Subcutaneous abdominal adipose tissue (tissue), 5 donors: Measurements from ENCODE around the gene DRC3.

Source experiments
- H3K27ac ChIP-seq: one replicate; pipeline ENCODE4 v1.7.0; 2013; ENCODE audit warnings: low read depth, mild to moderate bottlenecking, inconsistent platforms, low read length, moderate library complexity
- H3K27me3 ChIP-seq, 5 donors: one replicate each; pipeline ENCODE4 v1.7.0; 2013; ENCODE audit warnings: low read length in 5 of 5, inconsistent platforms in 1 of 5; ENCODE audit not compliant: control insufficient read depth in 5 of 5, insufficient read depth in 4 of 5
- H3K36me3 ChIP-seq, 5 donors: one replicate each; pipeline ENCODE4 v1.7.0; 2013; ENCODE audit warnings: low read length in 5 of 5; ENCODE audit not compliant: control insufficient read depth in 5 of 5, insufficient read depth in 5 of 5
- H3K4me1 ChIP-seq, 5 donors: one replicate each; pipeline ENCODE4 v1.7.0; 2013; ENCODE audit warnings: low read length in 5 of 5, mild to moderate bottlenecking in 3 of 5, moderate library complexity in 1 of 5; ENCODE audit not compliant: control insufficient read depth in 5 of 5, insufficient read depth in 5 of 5
- H3K4me3 ChIP-seq, 5 donors: one replicate each; pipeline ENCODE4 v1.7.0; 2013; ENCODE audit warnings: low read length in 5 of 5, low read depth in 1 of 5
- H3K9ac ChIP-seq, 5 donors: one replicate each; pipeline ENCODE4 v1.7.0; 2013; ENCODE audit warnings: low read length in 5 of 5, mild to moderate bottlenecking in 4 of 5, moderate library complexity in 3 of 5
- H3K9me3 ChIP-seq, 5 donors: one replicate each; pipeline ENCODE4 v1.7.0; 2013; ENCODE audit warnings: low read length in 5 of 5; ENCODE audit not compliant: control insufficient read depth in 5 of 5
- donor health status: healthy.
- donor health status: healthy.
- donor health status: healthy.
- donor health status: healthy.
- donor health status: healthy.

Gene DRC3

GRCh38 chr17:17963694-17964436 is 8.8 kb upstream of the DRC3 start:
- no peak overlapping the region for H3K9ac ChIP-seq
- H3K9me3 ChIP-seq, result no peaks in the 10 kb centered on the region
- peaks cover 0 to 15% (median 15%) of the 10 kb centered on the region in 5 donors for H3K4me1 ChIP-seq
- no peaks in the 10 kb centered on the region for H3K27me3 ChIP-seq
- H3K27ac ChIP-seq, result no peak overlapping the region
- no peak overlapping the region for H3K4me3 ChIP-seq
- H3K36me3 ChIP-seq, result no peaks in the 10 kb centered on the region

DNA sequence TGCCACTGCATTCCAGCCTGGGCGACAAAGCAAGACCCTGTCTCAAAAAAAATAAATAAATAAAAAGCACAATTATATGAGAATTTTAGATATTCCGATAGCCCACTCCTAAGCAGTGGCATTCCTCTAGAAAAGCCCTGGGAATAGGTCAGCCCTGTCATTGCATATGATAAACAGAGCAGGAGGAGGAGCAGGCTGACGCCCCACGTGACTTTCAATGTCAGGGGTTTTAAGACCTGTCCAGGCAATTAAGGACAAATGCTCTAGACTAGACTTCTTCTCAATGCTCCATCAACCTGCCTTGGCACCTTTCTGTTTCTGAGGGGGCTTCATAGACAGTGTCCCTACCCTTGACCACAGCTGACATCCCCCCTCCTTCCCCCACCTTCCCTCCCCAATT is 8.0 kb upstream of the DRC3 start:
- H3K9me3 ChIP-seq, result no peaks in the 10 kb centered on the region
- no peaks in the 10 kb centered on the region for H3K27me3 ChIP-seq
- no peak overlapping the region for H3K9ac ChIP-seq
- peaks cover 0 to 7% (median 6%) of the 10 kb centered on the region in 5 donors for H3K4me1 ChIP-seq
- no peak overlapping the region for H3K27ac ChIP-seq
- H3K36me3 ChIP-seq, result no peaks in the 10 kb centered on the region
- no peak overlapping the region for H3K4me3 ChIP-seq

DNA sequence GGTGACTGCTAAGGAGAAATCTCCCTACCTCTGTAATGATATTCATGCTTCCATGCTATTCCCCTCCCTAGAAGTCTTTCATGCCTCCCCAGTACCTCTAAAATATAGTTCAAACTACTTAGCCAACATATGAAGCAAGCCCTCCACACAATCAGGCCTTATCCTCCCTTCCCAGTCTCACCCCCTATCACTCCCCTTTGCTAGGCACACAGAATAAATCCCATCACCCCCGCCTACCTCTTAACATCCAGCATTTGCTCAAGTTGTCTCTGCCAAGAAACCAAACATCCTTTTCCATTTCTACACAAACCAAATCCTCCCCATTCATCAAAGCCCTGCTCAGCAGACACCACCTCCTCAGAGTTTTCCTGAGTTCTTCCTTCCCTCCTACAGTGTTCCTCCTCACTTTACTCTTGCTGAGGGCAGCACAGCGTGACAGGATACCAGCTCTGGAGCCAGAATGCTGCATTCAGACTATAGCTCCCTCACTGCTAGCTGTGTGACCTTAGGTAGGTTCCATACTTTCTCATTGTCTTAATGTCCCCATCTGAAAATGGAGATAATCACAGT is 7.4 kb upstream of the DRC3 start:
- no peak overlapping the region for H3K4me3 ChIP-seq

DNA sequence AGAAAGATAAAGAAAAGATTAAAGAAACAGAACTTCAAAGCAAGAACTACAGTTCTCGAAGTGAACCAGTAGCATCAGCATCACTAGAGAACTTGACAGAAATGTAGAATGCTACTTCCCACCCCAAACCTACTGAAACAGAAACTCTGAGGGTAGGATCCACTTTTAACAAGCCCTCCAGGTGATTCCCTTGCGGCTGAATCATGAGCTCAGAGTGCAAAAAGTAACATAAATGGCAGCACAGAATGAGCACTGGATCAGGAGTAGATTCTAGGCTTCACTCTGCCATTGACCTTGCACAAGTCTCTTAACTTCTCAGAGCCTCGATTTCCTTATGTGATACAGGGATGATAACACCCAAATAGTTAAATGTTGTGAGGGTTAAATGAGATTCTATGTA is 6.3 kb upstream of the DRC3 start:
- Histone ChIP-seq H3K4me1 (peaks cover 4 to 12% (median 8%) of the 10 kb centered on the region in 5 donors), H3K9me3 (no peaks in the 10 kb centered on the region), H3K27ac (no peak overlapping the region), H3K4me3 (no peak overlapping the region), H3K9ac (no peak overlapping the region), H3K36me3 (no peaks in the 10 kb centered on the region), H3K27me3 (no peaks in the 10 kb centered on the region)

More for the DNA sequence above, 7.4 kb upstream of the DRC3 start:
- Histone ChIP-seq H3K4me1 (peaks cover 0 to 2% (median 1%) of the 10 kb centered on the region in 5 donors), H3K9me3 (no peaks in the 10 kb centered on the region), H3K27me3 (no peaks in the 10 kb centered on the region), H3K9ac (no peak overlapping the region), H3K36me3 (no peaks in the 10 kb centered on the region), H3K27ac (no peak overlapping the region)

DNA sequence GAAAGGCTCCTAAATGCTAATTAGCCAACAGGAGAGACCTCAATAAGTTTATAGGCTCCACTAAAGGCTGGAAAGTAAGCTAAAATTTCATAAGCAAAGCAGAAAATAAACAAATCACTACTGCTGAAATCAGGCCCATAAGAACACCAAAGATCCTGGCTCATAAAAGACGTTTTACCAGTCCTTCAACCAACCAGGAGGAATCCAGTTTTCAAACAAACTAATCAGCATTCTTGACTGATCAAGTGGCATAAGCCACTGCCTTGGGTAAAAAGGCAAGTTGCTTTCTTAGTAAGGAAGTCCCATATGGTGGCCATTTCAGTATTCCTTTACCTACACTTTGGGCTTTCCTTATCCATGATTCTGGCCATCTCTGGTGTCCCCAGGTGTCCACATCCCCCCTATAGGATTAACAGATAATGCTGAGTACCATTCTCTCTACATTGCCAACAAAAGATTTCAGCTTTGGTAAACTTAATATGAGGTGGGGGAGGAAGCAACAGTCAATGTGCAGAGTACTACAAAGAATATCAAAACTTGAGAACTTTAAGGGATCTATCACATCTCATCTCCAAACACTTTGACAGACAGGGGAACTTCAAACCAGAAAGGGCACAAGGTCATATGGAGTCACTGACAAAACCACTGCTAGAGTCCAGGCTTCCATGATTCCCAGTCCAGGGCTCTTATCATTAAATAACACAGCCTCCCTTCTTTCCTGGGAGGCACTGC is 1.8 kb upstream of the DRC3 start:
- no peaks in the 10 kb centered on the region for H3K36me3 ChIP-seq
- H3K9me3 ChIP-seq, result no peaks in the 10 kb centered on the region
- H3K9ac ChIP-seq, result peak overlapping the region in 4 of 5 donors; percentile 72 to 89 (median 84)
- H3K4me3 ChIP-seq, result peak overlapping the region; percentile 58 to 87 (median 77)
- H3K27ac ChIP-seq, result peak overlapping the region; percentile 93
- H3K4me1 ChIP-seq, result peaks cover 8 to 23% (median 17%) of the 10 kb centered on the region in 5 donors
- no peaks in the 10 kb centered on the region for H3K27me3 ChIP-seq

DNA sequence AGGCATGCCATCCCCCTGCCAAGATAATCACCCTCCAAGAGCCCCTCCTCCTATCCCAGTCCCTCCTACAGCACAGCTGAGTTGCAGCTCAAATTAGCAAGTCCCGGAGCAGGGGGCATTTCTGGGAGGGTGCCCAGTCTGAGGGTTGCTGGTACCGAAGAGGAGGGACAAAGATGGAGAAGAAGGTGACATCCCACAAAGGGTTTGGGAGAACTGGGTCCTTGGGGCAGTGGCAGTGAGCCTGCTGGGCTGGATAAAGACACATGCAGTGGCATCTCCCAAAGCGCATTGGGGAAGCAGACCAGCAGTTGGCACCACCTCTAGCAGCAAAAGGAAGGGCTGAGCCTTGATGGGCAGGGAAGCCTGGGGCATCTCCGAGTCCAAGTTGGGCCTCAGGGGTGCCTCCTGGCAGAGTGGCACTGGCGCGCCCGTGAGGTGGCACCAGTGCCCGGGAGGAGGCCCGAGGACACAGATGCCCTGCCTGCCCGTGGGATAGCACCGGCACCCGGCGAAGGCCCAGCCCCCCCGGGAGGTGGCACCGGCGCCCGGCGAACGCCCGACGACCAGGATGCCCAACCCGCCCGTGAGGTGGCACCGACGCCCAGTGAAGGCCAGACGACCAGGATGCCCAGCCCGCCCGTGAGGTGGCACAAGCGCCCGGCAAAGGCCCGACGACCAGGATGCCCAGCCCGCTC is 1.1 kb upstream of the DRC3 start:
- Histone ChIP-seq H3K27me3 (no peaks in the 10 kb centered on the region), H3K36me3 (no peaks in the 10 kb centered on the region), H3K9me3 (no peaks in the 10 kb centered on the region), H3K4me3 (peak overlapping the region; percentile 58 to 87 (median 77)), H3K9ac (peak overlapping the region; percentile 72 to 89 (median 81)), H3K4me1 (peaks cover 8 to 23% (median 17%) of the 10 kb centered on the region in 5 donors), H3K27ac (peak overlapping the region; percentile 93)

DNA sequence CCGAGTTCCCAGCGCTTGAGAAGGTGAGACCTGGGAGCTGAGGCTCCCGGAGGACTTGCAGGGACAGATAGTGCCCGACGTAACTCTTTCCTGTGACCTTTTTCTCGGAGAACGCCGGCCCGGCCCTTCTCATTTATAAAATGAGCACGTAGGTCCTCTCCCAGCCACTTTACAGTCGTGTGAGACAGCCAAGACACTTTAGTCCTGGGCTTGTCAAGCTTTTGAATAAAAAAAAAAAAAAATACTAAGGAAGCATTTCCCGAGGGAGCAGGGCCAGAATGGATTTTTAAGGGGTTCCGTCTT is 241 bp downstream of the DRC3 start:
- no peaks in the 10 kb centered on the region for H3K27me3 ChIP-seq

DNA sequence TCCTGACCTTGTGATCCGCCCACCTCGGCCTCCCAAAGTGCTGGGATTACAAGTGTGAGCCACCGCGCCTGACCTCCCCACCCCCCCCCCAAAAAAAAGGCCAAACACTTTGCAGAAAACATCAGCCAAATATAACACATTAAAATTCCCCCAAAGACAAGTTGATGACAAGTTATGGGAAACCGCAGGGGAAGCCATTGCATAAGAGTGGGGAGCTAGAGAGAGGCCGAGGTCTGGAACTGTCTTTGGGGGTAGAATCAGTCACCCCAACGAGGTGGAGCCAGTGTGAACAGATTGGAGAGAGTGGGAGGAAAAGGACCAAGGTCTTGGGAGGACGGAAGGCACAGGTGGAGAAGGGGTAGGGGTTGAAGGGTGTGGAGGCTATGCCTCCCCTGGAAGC is 2.8 kb downstream of the DRC3 start:
- no peak overlapping the region for H3K27ac ChIP-seq
- H3K4me1 ChIP-seq, result peaks cover 8 to 21% (median 17%) of the 10 kb centered on the region in 5 donors

More for the DNA sequence above, 241 bp downstream of the DRC3 start:
- Histone ChIP-seq H3K27ac (peak overlapping the region; percentile 93), H3K36me3 (no peaks in the 10 kb centered on the region), H3K9me3 (no peaks in the 10 kb centered on the region), H3K9ac (peak overlapping the region in 4 of 5 donors; percentile 53 to 64 (median 58)), H3K4me3 (peak overlapping the region; percentile 61 to 79 (median 75)), H3K4me1 (peaks cover 8 to 23% (median 17%) of the 10 kb centered on the region in 5 donors)

DNA sequence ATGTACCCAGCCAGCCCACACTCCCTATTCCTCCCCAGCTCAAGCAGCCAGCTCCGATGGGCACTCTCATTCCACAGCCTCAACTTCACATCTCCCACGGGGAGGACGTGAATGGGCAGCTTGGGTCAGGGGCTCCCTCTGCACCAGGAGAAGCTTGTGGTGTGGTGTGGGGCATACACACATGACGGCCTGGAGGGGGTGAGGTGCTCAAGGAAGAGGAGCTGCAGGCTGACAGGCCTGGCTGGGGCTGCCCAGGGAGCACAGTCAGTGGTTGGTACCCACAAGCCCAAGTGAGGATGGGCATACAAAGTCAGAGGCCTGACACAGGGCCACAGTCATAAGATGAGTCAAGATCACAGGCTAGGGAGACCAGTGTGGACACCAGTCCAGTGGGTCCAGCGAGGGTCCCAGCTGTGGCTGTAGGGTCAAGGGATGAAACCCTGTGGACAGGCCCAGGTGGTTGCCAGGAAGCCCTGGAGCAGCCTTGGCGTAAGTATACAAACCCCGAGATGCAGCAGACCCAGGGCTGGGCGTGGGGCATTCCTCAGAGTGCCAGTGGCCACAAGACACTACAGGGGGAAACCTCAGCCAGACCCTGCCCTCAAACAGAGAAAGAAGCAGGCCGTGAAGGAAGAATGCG is 4.4 kb downstream of the DRC3 start:
- Histone ChIP-seq H3K4me3 (no peak overlapping the region), H3K4me1 (peaks cover 0 to 7% (median 5%) of the 10 kb centered on the region in 5 donors)

More for the DNA sequence above, 2.8 kb downstream of the DRC3 start:
- no peaks in the 10 kb centered on the region for H3K36me3 ChIP-seq
- H3K9me3 ChIP-seq, result no peaks in the 10 kb centered on the region
- no peak overlapping the region for H3K4me3 ChIP-seq
- H3K9ac ChIP-seq, result no peak overlapping the region
- no peaks in the 10 kb centered on the region for H3K27me3 ChIP-seq

More for the DNA sequence above, 4.4 kb downstream of the DRC3 start:
- H3K9ac ChIP-seq, result no peak overlapping the region
- H3K27ac ChIP-seq, result no peak overlapping the region
- no peaks in the 10 kb centered on the region for H3K9me3 ChIP-seq
- no peaks in the 10 kb centered on the region for H3K27me3 ChIP-seq
- H3K36me3 ChIP-seq, result no peaks in the 10 kb centered on the region
